ENCODE results near the gene ZDHHC8.

Gene ZDHHC8

DNA sequence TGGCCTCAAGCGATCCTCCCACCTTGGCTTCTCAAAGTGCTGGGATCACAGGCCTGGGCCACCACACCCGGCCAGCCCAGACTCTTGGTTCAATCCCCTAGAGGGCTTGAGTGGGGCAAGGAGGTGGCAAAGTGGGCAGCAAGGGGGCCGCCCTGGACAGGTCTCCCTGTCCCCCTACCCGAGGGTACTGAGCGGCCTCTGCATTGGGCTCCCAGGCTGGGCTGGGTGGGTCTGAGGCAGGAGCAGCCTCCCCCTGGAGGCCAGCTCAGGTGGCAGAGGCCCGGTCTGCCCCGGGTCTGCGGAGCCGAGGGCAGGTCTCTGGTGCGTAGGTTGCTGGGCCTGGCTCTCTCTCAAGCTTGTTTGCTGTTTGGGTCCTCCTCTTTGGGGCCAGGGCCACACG lies 41.6 kb downstream of the ZDHHC8 start:
- Histone ChIP-seq H3K4me3 (replicated peaks; ENCODE audit: insufficient read depth, low read length) (no peak overlapping the region), H3K27me3 (ENCODE audit: insufficient read depth, poor library complexity, severe bottlenecking) (no peaks in the 10 kb centered on the region), H3K27ac (replicated peaks) (no peak overlapping the region)
- TF ChIP-seq, protein P1, sequence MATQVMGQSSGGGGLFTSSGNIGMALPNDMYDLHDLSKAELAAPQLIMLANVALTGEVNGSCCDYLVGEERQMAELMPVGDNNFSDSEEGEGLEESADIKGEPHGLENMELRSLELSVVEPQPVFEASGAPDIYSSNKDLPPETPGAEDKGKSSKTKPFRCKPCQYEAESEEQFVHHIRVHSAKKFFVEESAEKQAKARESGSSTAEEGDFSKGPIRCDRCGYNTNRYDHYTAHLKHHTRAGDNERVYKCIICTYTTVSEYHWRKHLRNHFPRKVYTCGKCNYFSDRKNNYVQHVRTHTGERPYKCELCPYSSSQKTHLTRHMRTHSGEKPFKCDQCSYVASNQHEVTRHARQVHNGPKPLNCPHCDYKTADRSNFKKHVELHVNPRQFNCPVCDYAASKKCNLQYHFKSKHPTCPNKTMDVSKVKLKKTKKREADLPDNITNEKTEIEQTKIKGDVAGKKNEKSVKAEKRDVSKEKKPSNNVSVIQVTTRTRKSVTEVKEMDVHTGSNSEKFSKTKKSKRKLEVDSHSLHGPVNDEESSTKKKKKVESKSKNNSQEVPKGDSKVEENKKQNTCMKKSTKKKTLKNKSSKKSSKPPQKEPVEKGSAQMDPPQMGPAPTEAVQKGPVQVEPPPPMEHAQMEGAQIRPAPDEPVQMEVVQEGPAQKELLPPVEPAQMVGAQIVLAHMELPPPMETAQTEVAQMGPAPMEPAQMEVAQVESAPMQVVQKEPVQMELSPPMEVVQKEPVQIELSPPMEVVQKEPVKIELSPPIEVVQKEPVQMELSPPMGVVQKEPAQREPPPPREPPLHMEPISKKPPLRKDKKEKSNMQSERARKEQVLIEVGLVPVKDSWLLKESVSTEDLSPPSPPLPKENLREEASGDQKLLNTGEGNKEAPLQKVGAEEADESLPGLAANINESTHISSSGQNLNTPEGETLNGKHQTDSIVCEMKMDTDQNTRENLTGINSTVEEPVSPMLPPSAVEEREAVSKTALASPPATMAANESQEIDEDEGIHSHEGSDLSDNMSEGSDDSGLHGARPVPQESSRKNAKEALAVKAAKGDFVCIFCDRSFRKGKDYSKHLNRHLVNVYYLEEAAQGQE (IDR thresholded peaks at IDR 0.05; ENCODE audit: insufficient replicate concordance, low read depth): no peak
- no peak for TF ChIP-seq SPI1 (IDR thresholded peaks at IDR 0.05; ENCODE audit: borderline replicate concordance, low read depth)
- TF ChIP-seq, protein P2, sequence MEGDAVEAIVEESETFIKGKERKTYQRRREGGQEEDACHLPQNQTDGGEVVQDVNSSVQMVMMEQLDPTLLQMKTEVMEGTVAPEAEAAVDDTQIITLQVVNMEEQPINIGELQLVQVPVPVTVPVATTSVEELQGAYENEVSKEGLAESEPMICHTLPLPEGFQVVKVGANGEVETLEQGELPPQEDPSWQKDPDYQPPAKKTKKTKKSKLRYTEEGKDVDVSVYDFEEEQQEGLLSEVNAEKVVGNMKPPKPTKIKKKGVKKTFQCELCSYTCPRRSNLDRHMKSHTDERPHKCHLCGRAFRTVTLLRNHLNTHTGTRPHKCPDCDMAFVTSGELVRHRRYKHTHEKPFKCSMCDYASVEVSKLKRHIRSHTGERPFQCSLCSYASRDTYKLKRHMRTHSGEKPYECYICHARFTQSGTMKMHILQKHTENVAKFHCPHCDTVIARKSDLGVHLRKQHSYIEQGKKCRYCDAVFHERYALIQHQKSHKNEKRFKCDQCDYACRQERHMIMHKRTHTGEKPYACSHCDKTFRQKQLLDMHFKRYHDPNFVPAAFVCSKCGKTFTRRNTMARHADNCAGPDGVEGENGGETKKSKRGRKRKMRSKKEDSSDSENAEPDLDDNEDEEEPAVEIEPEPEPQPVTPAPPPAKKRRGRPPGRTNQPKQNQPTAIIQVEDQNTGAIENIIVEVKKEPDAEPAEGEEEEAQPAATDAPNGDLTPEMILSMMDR (IDR thresholded peaks at IDR 0.05; ENCODE audit: insufficient read depth, low read length): no peak
- no peak for TF ChIP-seq POLR2AphosphoS5 (IDR thresholded peaks at IDR 0.05; ENCODE audit: low read depth)
- DNase-seq (ENCODE audit: low read depth in 1 of 2, low spot score in 1 of 2): no peak

DNA sequence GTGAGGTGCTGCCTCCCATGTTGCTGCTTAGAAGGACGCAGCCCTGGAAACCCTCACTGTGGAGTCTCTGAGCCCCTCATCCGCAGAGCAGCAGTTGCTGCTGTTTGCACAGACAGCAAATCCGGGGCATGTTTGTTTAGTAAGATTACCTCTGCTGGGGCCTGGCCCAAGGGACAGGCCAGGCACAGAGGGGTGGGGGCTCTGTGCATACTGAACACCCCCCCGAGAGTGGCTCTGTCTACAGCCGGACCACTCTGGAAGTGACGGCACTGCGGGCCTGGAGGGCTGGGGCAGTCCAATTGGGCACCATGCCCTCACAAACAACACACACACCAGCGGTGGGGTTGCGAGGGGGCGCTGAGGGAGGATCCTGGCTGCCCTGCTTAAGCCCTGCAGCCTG lies 42.2 kb downstream of the ZDHHC8 start:
- no peak for DNase-seq (ENCODE audit: low read depth in 1 of 2, low spot score in 1 of 2)
- Histone ChIP-seq H3K27me3 (ENCODE audit: insufficient read depth, poor library complexity, severe bottlenecking) (no peaks in the 10 kb centered on the region), H3K27ac (replicated peaks) (no peak overlapping the region), H3K4me3 (replicated peaks; ENCODE audit: insufficient read depth, low read length) (no peak overlapping the region)
- TF ChIP-seq, protein P2 (IDR thresholded peaks at IDR 0.05; ENCODE audit: insufficient read depth, low read length): no peak
- TF ChIP-seq POLR2AphosphoS5 (IDR thresholded peaks at IDR 0.05; ENCODE audit: low read depth) (no peak), SPI1 (IDR thresholded peaks at IDR 0.05; ENCODE audit: borderline replicate concordance, low read depth) (no peak), GABPA (IDR thresholded peaks at IDR 0.05; ENCODE audit: low read depth) (no peak)
- TF ChIP-seq, protein P1 (IDR thresholded peaks at IDR 0.05; ENCODE audit: insufficient replicate concordance, low read depth): no peak

DNA sequence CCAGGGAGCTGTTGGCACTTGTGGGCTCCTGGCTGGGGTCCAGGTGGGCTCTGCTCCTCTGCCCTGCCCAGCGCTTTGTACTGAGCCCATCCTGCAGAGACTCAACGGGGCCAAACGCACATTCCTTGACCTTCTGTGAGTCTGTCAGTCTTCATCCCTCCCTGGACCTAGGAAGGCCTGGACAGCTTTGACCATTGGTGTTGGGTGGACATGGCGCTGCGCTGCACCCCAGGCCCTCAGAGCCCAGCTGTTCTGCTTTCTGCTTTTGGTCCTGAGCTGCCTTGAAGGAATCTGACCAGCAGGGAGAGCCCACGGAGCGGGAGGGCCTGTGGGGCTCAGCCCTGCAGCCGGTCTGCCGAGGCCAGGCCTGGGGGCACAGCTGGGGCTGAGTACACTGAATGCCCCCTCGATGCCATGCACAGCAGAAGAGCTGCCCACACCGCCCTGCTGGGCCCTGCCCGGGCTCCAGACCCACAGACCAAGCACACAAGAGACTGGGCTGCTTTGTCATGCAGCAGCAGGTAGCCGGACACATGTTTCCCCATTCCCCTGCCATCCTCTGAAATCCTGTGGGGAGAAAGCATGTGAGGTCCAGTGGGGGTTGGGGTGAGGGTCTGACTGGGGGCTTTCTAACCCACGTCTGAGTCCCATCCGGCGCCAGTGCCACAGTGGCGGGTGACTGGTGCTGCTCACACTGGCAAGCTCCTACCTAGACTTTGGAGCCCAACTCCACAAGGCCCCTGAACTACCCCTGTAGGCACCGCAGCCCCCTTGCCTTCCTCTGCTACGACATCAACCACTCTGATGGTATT lies 43.4 kb downstream of the ZDHHC8 start:
- no peaks in the 10 kb centered on the region for H3K27me3 ChIP-seq (ENCODE audit: insufficient read depth, poor library complexity, severe bottlenecking)
- H3K27ac ChIP-seq (replicated peaks): no peak overlapping the region
- no peak for TF ChIP-seq GABPA (IDR thresholded peaks at IDR 0.05; ENCODE audit: low read depth)
- no peak for TF ChIP-seq POLR2AphosphoS5 (IDR thresholded peaks at IDR 0.05; ENCODE audit: low read depth)
- TF ChIP-seq, protein P1 (IDR thresholded peaks at IDR 0.05; ENCODE audit: insufficient replicate concordance, low read depth): no peak
- TF ChIP-seq, protein P2 (IDR thresholded peaks at IDR 0.05; ENCODE audit: insufficient read depth, low read length): no peak
- no peak; the same call in 1 of the 2 replicates for TF ChIP-seq SPI1 (IDR thresholded peaks at IDR 0.05; ENCODE audit: borderline replicate concordance, low read depth)
- no peak overlapping the region for H3K4me3 ChIP-seq (replicated peaks; ENCODE audit: insufficient read depth, low read length)
- no peak for DNase-seq (ENCODE audit: low read depth in 1 of 2, low spot score in 1 of 2)

All from HL-60 (cell line).